Coronary artery (tissue), 2 donors: ENCODE results near the gene RFNG.

Source experiments
- DNase-seq: peaks from one replicate; pipeline ENCODE4 v3.0.0-alpha.2; 2017; ENCODE audit warnings: low spot score
- H3K27ac ChIP-seq, 2 donors: fragments of 200-600 bp; sonication (generic); one replicate each; pipeline ENCODE4 v1.5.1; 2016 to 2019
- H3K4me3 ChIP-seq: fragments of 200-600 bp; sonication (generic); 2 replicates; pipeline ENCODE4 v1.5.1; 2016; ENCODE audit warnings: mild to moderate bottlenecking, moderate library complexity
- CTCF ChIP-seq: fragments of 200-600 bp; sonication (generic); IDR thresholded peaks from one replicate; pipeline ENCODE4 v1.5.1; 2019; ENCODE audit warnings: antibody characterized with exemption

The RFNG gene

GRCh38 chr17:82036634-82037091, 14.9 kb downstream of the RFNG start:
- H3K27ac ChIP-seq, result peak overlapping the region; percentile 77 to 100
- peak overlapping the region; percentile 92 for H3K4me3 ChIP-seq
- DNase-seq, result no peak
- no peak for TF ChIP-seq CTCF

- peak overlapping the region; percentile 92 for H3K4me3 ChIP-seq
- DNase-seq, result no peak
- H3K27ac ChIP-seq, result peak overlapping the region; percentile 77 to 100
- no peak for TF ChIP-seq CTCF
Observed at GRCh38 chr17:82035956-82036633, 15.5 kb downstream of the RFNG start.

- no peak overlapping the region for H3K27ac ChIP-seq
- DNase-seq, result no peak
- TF ChIP-seq CTCF, result no peak
- H3K4me3 ChIP-seq, result no peak overlapping the region
Observed at GRCh38 chr17:82035488-82035887, 16.1 kb downstream of the RFNG start.

GRCh38 chr17:82034371-82035011, 17.1 kb downstream of the RFNG start:
- no peak for DNase-seq
- no peak for TF ChIP-seq CTCF
- Histone ChIP-seq H3K4me3 (no peak overlapping the region), H3K27ac (no peak overlapping the region)

- Histone ChIP-seq H3K4me3 (no peak overlapping the region), H3K27ac (no peak overlapping the region)
- DNase-seq, result no peak
- TF ChIP-seq CTCF, result no peak
Observed at GRCh38 chr17:82033359-82034085, 18.1 kb downstream of the RFNG start.

- no peak for DNase-seq
- TF ChIP-seq CTCF, result no peak
- Histone ChIP-seq H3K27ac (no peak overlapping the region), H3K4me3 (peak overlapping the region; percentile 69)
Observed at GRCh38 chr17:82031885-82032627, 19.6 kb downstream of the RFNG start.
